Measurements from ENCODE around the gene ZCCHC7. TPM values are rescaled to one million over a fixed set of nuclear protein-coding genes. Genes with fewer than 3 reads are reported as not detected.
"Not testable (repeated sequence)": the region's sequence is repeated elsewhere in the genome, so short reads cannot be mapped to it uniquely, and the experiment has no call there.

The ZCCHC7 gene
- total RNA-seq, result 17.5 and 20.9 TPM in 2 replicates

DNA sequence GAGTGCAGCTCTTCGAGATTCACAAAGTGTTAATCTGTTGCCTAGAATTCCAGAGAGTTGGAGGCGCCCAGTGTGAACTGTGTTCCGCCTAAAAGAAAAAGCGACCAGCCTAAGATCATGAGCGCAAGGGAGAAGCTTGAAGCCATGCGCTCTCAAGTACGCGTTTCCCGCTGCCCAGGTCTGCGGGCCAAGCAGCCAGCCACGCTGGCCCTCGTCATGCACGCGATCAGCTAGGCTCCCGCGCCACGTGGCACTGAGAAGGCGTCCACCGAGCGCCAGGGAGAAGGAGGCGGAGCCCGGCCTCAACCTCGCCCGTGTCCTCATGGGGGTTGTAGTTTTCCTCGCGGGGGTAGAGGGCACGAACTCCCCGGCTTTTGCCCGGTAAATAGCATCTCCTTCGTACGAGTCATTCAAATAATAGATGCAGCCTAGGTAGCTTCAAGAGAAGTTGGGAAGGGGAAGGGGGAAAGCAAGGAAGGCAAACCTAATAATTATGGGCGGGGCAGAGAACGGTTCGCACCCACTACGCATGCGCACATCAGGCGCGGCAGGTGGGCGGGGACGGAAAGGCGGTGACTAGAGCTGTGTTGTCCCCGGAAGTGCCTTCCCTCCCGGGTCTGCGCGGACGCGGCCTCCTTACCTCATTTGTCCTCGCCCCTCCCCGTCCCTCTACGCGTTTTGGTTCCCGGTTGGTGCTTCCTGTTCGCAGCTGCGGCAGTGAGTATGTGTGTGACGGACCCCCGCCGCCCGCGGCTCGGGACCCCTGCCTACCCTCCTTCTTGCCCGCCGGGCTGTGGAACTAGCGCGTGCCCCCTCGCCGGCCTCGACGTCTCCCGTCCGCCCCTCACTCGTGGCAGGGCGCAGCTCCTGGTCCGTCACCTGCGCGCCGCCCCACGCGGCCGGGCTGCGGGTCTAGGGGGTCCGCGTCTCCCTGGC, at the start of gene ZCCHC7:
ZCCHC7 (plus strand) TSS at position 668 of the 936 bp plus-strand sequence.
- peak; percentile 82 for DNase-seq (ENCODE audit: low read depth)

- DNase-seq (ENCODE audit: low read depth), result not testable (repeated sequence)
Measured at GRCh38 chr9:37074790-37075189, 45.6 kb upstream of the ZCCHC7 start.

GRCh38 chr9:37079370-37080164, 40.8 kb upstream of the ZCCHC7 start:
- DNase-seq (ENCODE audit: low read depth), result peak; percentile 87

GRCh38 chr9:37080165-37080628, 40.2 kb upstream of the ZCCHC7 start:
- DNase-seq (ENCODE audit: low read depth), result not testable (repeated sequence)

GRCh38 chr9:37081507-37081906, 38.9 kb upstream of the ZCCHC7 start:
- DNase-seq (ENCODE audit: low read depth), result not testable (repeated sequence)

GRCh38 chr9:37082214-37082765, 38.1 kb upstream of the ZCCHC7 start:
- DNase-seq (ENCODE audit: low read depth), result no peak

DNA sequence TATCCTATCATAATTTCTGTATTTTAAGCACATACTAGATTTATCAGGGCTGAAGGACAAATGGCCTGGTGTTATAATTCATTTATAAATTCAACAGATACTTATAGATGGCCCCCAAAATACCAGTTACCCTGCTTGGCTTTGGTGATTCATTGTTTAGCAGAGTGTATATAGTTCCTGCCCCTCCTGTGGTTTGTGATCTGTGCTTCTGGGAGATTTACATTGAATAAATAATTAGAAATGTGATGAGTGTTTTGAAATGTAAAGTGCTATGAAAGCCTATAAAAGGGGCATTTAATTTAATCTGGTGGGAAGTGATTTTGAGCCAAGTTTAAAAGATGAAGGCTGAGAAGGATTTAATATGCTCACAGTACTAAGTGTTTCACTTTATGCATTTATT, 36.7 kb upstream of the ZCCHC7 start:
- no peak for DNase-seq (ENCODE audit: low read depth)

DNA sequence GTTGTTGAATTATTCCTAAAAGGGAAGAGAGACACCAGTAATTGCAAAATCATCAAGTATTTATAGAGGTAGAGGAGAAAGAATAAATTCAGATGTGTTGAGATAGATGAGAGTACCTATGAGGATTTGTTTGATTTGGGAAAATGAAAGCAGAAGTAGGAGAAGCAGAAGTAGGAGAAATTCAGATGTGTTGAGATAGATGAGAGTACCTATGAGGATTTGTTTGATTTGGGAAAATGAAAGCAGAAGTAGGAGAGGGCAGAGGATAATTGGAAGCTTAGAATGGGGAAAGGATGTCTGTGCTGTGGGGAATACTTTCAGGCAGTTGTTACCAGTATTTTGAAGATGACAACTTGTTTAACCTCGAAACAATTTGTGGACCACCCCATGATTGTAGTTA, 35.1 kb upstream of the ZCCHC7 start:
- DNase-seq (ENCODE audit: low read depth), result no peak

GRCh38 chr9:37092714-37093295, 27.6 kb upstream of the ZCCHC7 start:
- DNase-seq (ENCODE audit: low read depth), result not testable (repeated sequence)

DNA sequence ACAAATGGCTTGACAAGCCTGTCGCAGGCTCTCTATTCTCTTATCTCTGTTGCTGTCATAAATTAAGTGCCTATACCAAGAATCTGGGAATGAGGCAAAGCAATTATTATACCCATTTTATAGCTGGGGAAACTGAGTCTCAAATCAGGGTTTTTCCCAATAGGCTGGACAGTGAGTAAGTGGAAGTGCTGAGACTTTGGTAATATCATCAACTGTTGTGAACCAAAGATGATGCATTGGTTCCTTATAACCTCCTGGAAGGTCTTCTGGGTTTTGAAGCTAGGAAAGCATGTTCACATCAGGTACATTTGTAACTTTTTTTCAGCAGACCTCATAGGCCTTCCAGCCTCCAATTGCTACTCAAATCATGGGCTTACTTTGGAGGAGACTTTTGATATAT, 25.6 kb upstream of the ZCCHC7 start:
- DNase-seq (ENCODE audit: low read depth), result no peak

- DNase-seq (ENCODE audit: low read depth), result no peak
Measured at GRCh38 chr9:37096628-37097027, 23.7 kb upstream of the ZCCHC7 start.

DNA sequence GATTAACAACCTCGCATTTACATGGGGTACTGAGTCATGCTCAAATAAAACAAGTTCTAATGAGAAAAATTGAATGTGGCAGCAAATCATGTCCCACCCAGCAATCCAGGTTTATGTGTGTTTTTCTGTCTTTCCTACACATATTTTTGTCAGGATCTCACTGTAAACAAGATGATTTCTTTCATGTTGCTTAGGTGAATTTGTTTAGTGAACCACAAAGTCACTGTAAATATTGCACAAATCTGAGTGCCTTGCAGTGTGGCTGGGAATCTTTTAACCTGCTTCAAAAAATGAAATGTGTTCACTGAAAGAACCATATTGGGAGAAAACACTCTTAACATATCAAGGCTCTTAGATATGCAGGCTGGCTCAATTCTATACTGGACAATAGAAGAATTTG, 23.1 kb upstream of the ZCCHC7 start:
- peak; percentile 21 for DNase-seq (ENCODE audit: low read depth)

DNA sequence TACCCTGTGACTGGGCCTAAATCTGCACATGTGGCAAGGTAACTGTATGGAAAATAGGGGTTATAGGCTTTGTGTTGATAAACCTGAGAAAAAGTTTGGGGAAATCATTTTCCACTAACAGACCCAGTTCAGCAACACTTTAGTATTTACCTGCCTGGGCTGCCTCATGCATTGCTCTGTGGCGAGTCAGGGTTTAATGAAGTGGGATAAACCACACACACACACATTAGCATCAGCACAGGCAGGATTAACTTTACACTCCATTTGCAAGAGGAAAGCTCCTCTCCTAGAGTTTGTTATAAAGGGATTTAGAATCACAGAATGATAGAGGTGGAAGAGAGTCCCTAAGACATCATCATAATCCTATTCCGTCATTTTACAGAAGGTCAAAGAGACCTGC, 20.0 kb upstream of the ZCCHC7 start:
- peak; percentile 84 for DNase-seq (ENCODE audit: low read depth)

GRCh38 chr9:37100741-37101140, 19.6 kb upstream of the ZCCHC7 start:
- no peak for DNase-seq (ENCODE audit: low read depth)

- DNase-seq (ENCODE audit: low read depth), result no peak
Measured at GRCh38 chr9:37102486-37102885, 17.9 kb upstream of the ZCCHC7 start.

- DNase-seq (ENCODE audit: low read depth), result peak; percentile 90
Measured at GRCh38 chr9:37104183-37104889, 16.0 kb upstream of the ZCCHC7 start.

DNA sequence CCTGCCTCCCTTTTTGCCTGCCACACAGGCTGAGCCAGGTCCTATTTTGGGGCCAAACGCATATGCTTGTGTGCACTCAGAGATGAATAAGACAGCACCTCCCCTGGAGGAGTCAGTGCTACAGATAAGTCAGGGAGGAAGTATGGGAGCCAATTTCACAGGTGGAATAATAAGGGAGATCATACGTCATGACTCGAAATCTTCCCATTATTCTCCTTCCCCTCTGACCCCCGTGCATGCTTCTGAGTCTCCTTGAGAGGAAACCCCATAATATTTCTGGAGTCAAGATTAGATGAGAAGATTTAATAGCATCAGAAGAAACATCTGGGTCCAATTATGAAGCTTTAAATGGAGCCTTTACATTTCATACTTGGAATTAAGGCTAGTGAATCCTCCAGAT, 15.1 kb upstream of the ZCCHC7 start:
- no peak for DNase-seq (ENCODE audit: low read depth)

- DNase-seq (ENCODE audit: low read depth), result no peak
Measured at GRCh38 chr9:37107701-37108100, 12.7 kb upstream of the ZCCHC7 start.

- not testable (repeated sequence) for DNase-seq (ENCODE audit: low read depth)
Measured at GRCh38 chr9:37114442-37114841, 5.9 kb upstream of the ZCCHC7 start.

- no peak for DNase-seq (ENCODE audit: low read depth)
Measured at GRCh38 chr9:37117956-37118355, 2.4 kb upstream of the ZCCHC7 start.

DNA sequence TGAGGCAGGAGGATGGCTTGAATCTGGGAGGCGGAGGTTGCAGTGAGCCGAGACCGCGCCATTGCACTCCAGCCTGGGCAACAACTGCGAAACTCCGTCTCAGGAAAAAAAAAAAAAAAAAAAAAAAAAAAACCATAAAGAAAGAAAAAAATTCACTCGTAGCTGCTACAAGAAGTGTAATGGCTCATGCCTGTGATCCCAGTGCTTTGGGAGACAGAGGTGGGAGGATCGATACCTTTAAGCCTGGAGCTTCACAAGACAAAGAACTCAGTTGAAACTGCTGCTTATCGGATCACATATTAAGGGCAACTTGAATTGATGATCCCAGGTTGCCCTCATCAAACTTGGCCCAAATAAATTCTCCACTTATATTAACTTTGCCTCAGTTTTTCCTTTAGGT, 1.0 kb upstream of the ZCCHC7 start:
- DNase-seq (ENCODE audit: low read depth), result no peak
